GM12878 (cell line): ENCODE data around the gene MFSD1. TPM values are rescaled to one million over a fixed set of nuclear protein-coding genes. Genes with fewer than 3 reads are reported as not detected.

Source experiments
- ATAC-seq: fragments of 200-7000 bp; cut with Tn5 transposase; 3 replicates; pipeline ENCODE4 v1.9.1; 2020; ENCODE audit warnings: mild to moderate bottlenecking, moderate library complexity
- BruUV-seq: library from RNA; stranded (reverse); fragments of 400-500 nt; replicated peaks from 2 replicates; lab custom pipeline; 2021; lab: Mats Ljungman, UMichigan
- CTCF ChIA-PET: fragments of 300-600 bp; sonication (Branson Sonifier 250); formaldehyde crosslinking; extraction: SDS; loops from one replicate; lab custom pipeline; 2021; ENCODE audit warnings: inconsistent platforms; lab: Yijun Ruan, JAX
- POLR2A ChIA-PET: fragments of 350-600 bp; formaldehyde crosslinking; extraction: SDS; loops from one replicate; lab custom pipeline; 2021; ENCODE audit warnings: inconsistent platforms; lab: Charles Lee
- RAD21 ChIA-PET: fragments of 300-600 bp; sonication (Branson Sonifier 250); formaldehyde crosslinking; loops from one replicate; lab custom pipeline; 2023; ENCODE audit warnings: antibody characterized with exemption; ENCODE audit not compliant: unreplicated experiment; lab: Charles Lee
- SMC1A ChIA-PET: fragments of 300-600 bp; sonication (Branson Sonifier 250); formaldehyde crosslinking; loops from one replicate; lab custom pipeline; 2023; ENCODE audit not compliant: unreplicated experiment, uncharacterized antibody; lab: Charles Lee
- DNase-seq: peaks from one replicate; pipeline ENCODE4 v3.0.0-alpha.2; 2011; ENCODE audit warnings: low read depth, low spot score
- FAIRE-seq: peaks from 3 replicates; lab custom pipeline; 2011; peaks lifted over from hg19 to GRCh38; lab: Jason Lieb, UNC
- H2AFZ ChIP-seq: 2 replicates; pipeline ENCODE4 v1.6.0; 2011; ENCODE audit warnings: low read depth, low read length, control low read depth; ENCODE audit not compliant: control insufficient read depth
- H3K27ac ChIP-seq: 2 replicates; pipeline ENCODE4 v1.5.1; 2011; ENCODE audit warnings: control low read depth; ENCODE audit not compliant: control insufficient read depth, insufficient read depth
- H3K27me3 ChIP-seq, 2 experiments: replicated peaks in 1 of 2; 2 replicates each; pipeline versions ENCODE4 v1.6.0 to v1.6.1; 2011; ENCODE audit warnings: low read length in 1 of 2; ENCODE audit not compliant: control insufficient read depth in 2 of 2, insufficient read depth in 2 of 2
- H3K36me3 ChIP-seq, 2 experiments: 2 replicates each; pipeline ENCODE4 v1.5.1; 2011; ENCODE audit warnings: low read length in 1 of 2; ENCODE audit not compliant: control insufficient read depth in 2 of 2, insufficient read depth in 2 of 2
- H3K4me1 ChIP-seq: 2 replicates; pipeline ENCODE4 v1.6.1; 2011; ENCODE audit warnings: mild to moderate bottlenecking, low read length, moderate library complexity, mixed read lengths; ENCODE audit not compliant: control insufficient read depth, insufficient read depth
- H3K4me2 ChIP-seq: 2 replicates; pipeline ENCODE4 v1.6.0; 2011; ENCODE audit warnings: control low read depth; ENCODE audit not compliant: control insufficient read depth, insufficient read depth
- H3K4me3 ChIP-seq: fragments of 200-600 bp; sonication (generic); 2 replicates; pipeline ENCODE4 v1.5.1; 2016
- H3K79me2 ChIP-seq: 2 replicates; pipeline ENCODE4 v1.6.0; 2011; ENCODE audit warnings: low read length; ENCODE audit not compliant: control insufficient read depth, insufficient read depth
- H3K9ac ChIP-seq: 2 replicates; pipeline ENCODE4 v1.8.0; 2011; ENCODE audit warnings: low read length, control low read depth, mixed read lengths; ENCODE audit not compliant: control insufficient read depth, insufficient read depth
- H3K9me3 ChIP-seq: replicated peaks from 3 replicates; pipeline ENCODE4 v1.5.1; 2011; ENCODE audit warnings: mild to moderate bottlenecking, low read length; ENCODE audit not compliant: control insufficient read depth, insufficient read depth
- H4K20me1 ChIP-seq: 2 replicates; pipeline ENCODE4 v1.6.0; 2011; ENCODE audit not compliant: control insufficient read depth, insufficient read depth
- CBFB ChIP-seq: IDR thresholded peaks from 2 replicates; pipeline ENCODE4 v1.6.1; 2016; ENCODE audit warnings: antibody characterized with exemption, low read depth
- CEBPB ChIP-seq, 2 experiments: fragments of 150-350 bp in 1 of 2; IDR thresholded peaks; 2 replicates each; pipeline ENCODE4 v1.6.1; 2012 to 2014; ENCODE audit warnings: low read depth in 2 of 2, low read length in 2 of 2, borderline replicate concordance in 1 of 2, inconsistent platforms in 1 of 2
- CREB1 ChIP-seq: IDR thresholded peaks from 2 replicates; pipeline ENCODE4 v1.6.1; 2012; ENCODE audit warnings: low read depth, mild to moderate bottlenecking, inconsistent platforms
- NR2C1 ChIP-seq: fragments of 450-650 bp; IDR thresholded peaks from 2 replicates; pipeline ENCODE4 v1.6.1; 2017; ENCODE audit warnings: antibody characterized with exemption, mild to moderate bottlenecking, moderate library complexity
- SMARCA5 ChIP-seq: fragments of 450-650 bp; IDR thresholded peaks from 2 replicates; pipeline ENCODE4 v1.6.1; 2017; ENCODE audit warnings: mild to moderate bottlenecking
- SMC3 ChIP-seq: IDR thresholded peaks from 2 replicates; pipeline ENCODE4 v1.6.1; 2011; ENCODE audit warnings: low read length, improper control_type of control experiment, borderline replicate concordance
- WGBS: methylation state at CpG from one replicate; pipeline ENCODE4 v1.1.6; 2016; ENCODE audit warnings: low lambda C conversion rate; ENCODE audit not compliant: insufficient replicate concordance, insufficient coverage; ENCODE audit errors: missing lambda C conversion rate; 5-methylcytosine and 5-hydroxymethylcytosine counted together
- in situ Hi-C: fragments of 300-500 bp; cut with MboI; formaldehyde crosslinking; loops from 9 replicates; pipeline ENCODE4 v1.14.3; 2018; ENCODE audit warnings: mixed read lengths
- intact Hi-C: fragments of 100-400 bp; cut with micrococcal nuclease; formaldehyde crosslinking; loops from one replicate; pipeline ENCODE4 v1.14.2; 2022; ENCODE audit not compliant: unreplicated experiment
- polyA plus RNA-seq, 11 experiments: library from polyadenylated mRNA; depleted of rRNA in 4 of 11; unstranded in 6 of 11; stranded (reverse) in 5 of 11; fragments of >200 nt; fragmentation: Nextera tagmentation in 4 of 11; fragmentation: Illumina TruSeq in 1 of 11; extraction: Ambion mirVana in 4 of 11; extraction: Trizol in 1 of 11; gene quantifications; 1 replicate in 1 of 11; 2 replicates in 10 of 11; pipeline versions ENCODE4 v1.2.1 to v1.2.3, GENCODE V29; 2011 to 2016; ENCODE audit warnings: inconsistent platforms in 2 of 11, missing spikeins in 2 of 11, low read depth in 1 of 11
- total RNA-seq, 4 experiments: library from RNA; depleted of rRNA in 3 of 4; stranded (reverse); fragments of >200 nt in 3 of 4; fragmentation: Illumina TruSeq in 1 of 4; extraction: Trizol in 1 of 4; gene quantifications; 2 replicates each; pipeline versions ENCODE4 v1.2.1 to v1.2.3, GENCODE V29; 2013 to 2021
- TF ChIP-seq, protein P1 (sequence below), 3 experiments: IDR thresholded peaks in 2 of 3; conservative IDR thresholded peaks in 1 of 3; 2 replicates each; pipeline ENCODE4 v1.5.1; 2011; ENCODE audit warnings: low read depth in 3 of 3, low read length in 3 of 3, mild to moderate bottlenecking in 3 of 3, control low read depth in 2 of 3, moderate library complexity in 2 of 3, inconsistent platforms in 1 of 3, mixed read lengths in 1 of 3; ENCODE audit not compliant: control insufficient read depth in 2 of 3, insufficient read depth in 1 of 3; ENCODE audit errors: extremely low read depth in 1 of 3
- TF ChIP-seq, protein P2 (sequence below): IDR thresholded peaks from 2 replicates; pipeline ENCODE4 v1.6.1; 2012; ENCODE audit warnings: low read depth, low read length, improper control_type of control experiment

MFSD1 gene
- total and polyA plus RNA-seq, 10 of the 15 experiments (the other 5 are each of a cell fraction or from before 2014, with no cell fraction given): 7.3 to 41.7 (median 28.6) TPM

DNA sequence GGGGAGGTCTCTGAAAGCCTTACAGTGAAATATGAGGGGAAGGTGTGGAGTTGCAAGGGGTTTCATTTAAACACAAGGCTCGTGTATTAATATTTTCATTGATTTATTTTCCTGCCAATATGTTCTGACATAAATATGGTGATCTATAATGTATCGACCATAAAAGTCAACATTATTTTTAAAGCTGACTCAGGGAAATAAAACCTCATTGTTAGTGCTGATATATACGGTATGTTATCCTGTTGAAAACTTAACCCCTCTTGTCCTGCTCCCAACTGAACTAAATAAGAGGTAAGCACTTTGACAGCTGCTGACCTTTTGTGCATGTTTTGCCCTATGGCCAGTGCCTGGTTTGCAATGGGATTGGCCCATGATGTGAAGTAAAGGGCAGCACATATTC lies 47.9 kb downstream of the MFSD1 start:
- Histone ChIP-seq H4K20me1 (no peaks in the 10 kb centered on the region), H3K4me3 (no peak overlapping the region), H3K9ac (no peak overlapping the region), H3K27ac (no peak overlapping the region), H3K4me2 (no peak overlapping the region), H2AFZ (no peak overlapping the region), H3K4me1 (peaks cover 9% of the 10 kb centered on the region), H3K36me3 (no peaks in the 10 kb centered on the region), H3K79me2 (no peaks in the 10 kb centered on the region), H3K27me3 (no peaks in the 10 kb centered on the region), H3K9me3 (no peaks in the 10 kb centered on the region)
- ATAC-seq (no peak), FAIRE-seq (no peak), DNase-seq (no peak)
- no TSS peak for BruUV-seq
- ChIA-PET SMC1A (no interaction called here), CTCF (interaction anchor here (1.4 kb wide), 1 partner anchor 410 kb away, joined by 3 read pairs; no protein-coding TSS in a partner anchor), RAD21 (no interaction called here), POLR2A (no interaction called here)
- intact Hi-C loops (loop anchor here (5.0 to 10.0 kb wide), 2 partner anchors 215 to 283 kb away; partner anchors contain the start of gene IQCJ), in situ Hi-C loops (loop anchor here (5.0 kb wide), 2 partner anchors 408 to 968 kb away; no protein-coding TSS in a partner anchor)
- TF ChIP-seq CEBPB (IDR thresholded peaks at IDR 0.05; ENCODE audit: borderline replicate concordance in 1 of 2, low read depth in 2 of 2, low read length in 2 of 2) (no peak), CREB1 (no peak), SMARCA5 (no peak), SMC3 (no peak), NR2C1 (no peak), CBFB (no peak)
- TF ChIP-seq, protein P1, sequence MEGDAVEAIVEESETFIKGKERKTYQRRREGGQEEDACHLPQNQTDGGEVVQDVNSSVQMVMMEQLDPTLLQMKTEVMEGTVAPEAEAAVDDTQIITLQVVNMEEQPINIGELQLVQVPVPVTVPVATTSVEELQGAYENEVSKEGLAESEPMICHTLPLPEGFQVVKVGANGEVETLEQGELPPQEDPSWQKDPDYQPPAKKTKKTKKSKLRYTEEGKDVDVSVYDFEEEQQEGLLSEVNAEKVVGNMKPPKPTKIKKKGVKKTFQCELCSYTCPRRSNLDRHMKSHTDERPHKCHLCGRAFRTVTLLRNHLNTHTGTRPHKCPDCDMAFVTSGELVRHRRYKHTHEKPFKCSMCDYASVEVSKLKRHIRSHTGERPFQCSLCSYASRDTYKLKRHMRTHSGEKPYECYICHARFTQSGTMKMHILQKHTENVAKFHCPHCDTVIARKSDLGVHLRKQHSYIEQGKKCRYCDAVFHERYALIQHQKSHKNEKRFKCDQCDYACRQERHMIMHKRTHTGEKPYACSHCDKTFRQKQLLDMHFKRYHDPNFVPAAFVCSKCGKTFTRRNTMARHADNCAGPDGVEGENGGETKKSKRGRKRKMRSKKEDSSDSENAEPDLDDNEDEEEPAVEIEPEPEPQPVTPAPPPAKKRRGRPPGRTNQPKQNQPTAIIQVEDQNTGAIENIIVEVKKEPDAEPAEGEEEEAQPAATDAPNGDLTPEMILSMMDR (IDR thresholded peaks at IDR 0.05 in 2 of 3, conservative IDR thresholded peaks at IDR 0.05 in 1 of 3; ENCODE audit: control insufficient read depth in 2 of 3, extremely low read depth in 1 of 3, insufficient read depth in 1 of 3, low read depth in 3 of 3, low read length in 3 of 3): no peak
- TF ChIP-seq, protein P2, sequence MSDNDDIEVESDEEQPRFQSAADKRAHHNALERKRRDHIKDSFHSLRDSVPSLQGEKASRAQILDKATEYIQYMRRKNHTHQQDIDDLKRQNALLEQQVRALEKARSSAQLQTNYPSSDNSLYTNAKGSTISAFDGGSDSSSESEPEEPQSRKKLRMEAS: no peak
- 52% methylated on average over 3 of the region's 3 CpGs for WGBS
